Activated naive CD8-positive, alpha-beta T cell treated with anti-CD3 and anti-CD28 coated beads, Interleukin-2, amount 10 ng/mL, durations not matched to agents 7 days and 5 days (primary cell): ENCODE measurements around the gene CAMK2N1. TPM values are rescaled to one million over a fixed set of nuclear protein-coding genes. Genes with fewer than 3 reads are reported as not detected.

ENCODE experiments used
- ATAC-seq: fragments of 150-1000 bp; cut with Tn5 transposase; one replicate; pipeline ENCODE4 v1.10.0; 2021; ENCODE audit warnings: low read depth, moderate library complexity
- POLR2A ChIA-PET: fragments of 350-600 bp; sonication (Branson Sonifier 250); formaldehyde crosslinking; loops from one replicate; lab custom pipeline; 2021; ENCODE audit warnings: antibody characterized with exemption; lab: Charles Lee
- DNase-seq: peaks from one replicate; pipeline ENCODE4 v3.0.0; 2021
- H3K27ac Mint-ChIP-seq: one replicate; pipeline ENCODE4 v1.8.0; 2022; ENCODE audit warnings: mild to moderate bottlenecking, mixed read lengths
- H3K27me3 Mint-ChIP-seq: one replicate; pipeline ENCODE4 v1.8.0; 2022; ENCODE audit warnings: mild to moderate bottlenecking, moderate library complexity, mixed read lengths
- H3K36me3 Mint-ChIP-seq: one replicate; pipeline ENCODE4 v1.8.0; 2021; ENCODE audit warnings: mild to moderate bottlenecking, mixed read lengths
- H3K4me1 Mint-ChIP-seq: one replicate; pipeline ENCODE4 v1.8.0; 2021; ENCODE audit warnings: mixed read lengths
- H3K4me3 Mint-ChIP-seq: one replicate; pipeline ENCODE4 v1.8.0; 2022; ENCODE audit warnings: mild to moderate bottlenecking, moderate library complexity, mixed read lengths
- H3K9me3 Mint-ChIP-seq: one replicate; pipeline ENCODE4 v1.8.0; 2021; ENCODE audit warnings: mixed read lengths
- total RNA-seq, 2 experiments: library from RNA; stranded (reverse); gene quantifications; one replicate each; pipeline ENCODE4 v1.2.3, GENCODE V29; 2021

CAMK2N1 gene
- total RNA-seq, 2 experiments from 2014 or later: 2.8 to 3.0 TPM

GRCh38 chr1:20442920-20443625 is 42.9 kb downstream of the CAMK2N1 start:
- Mint-ChIP-seq H3K27me3 (peaks cover 11% of the 10 kb centered on the region), H3K27ac (no peak overlapping the region), H3K4me3 (no peak overlapping the region), H3K36me3 (no peaks in the 10 kb centered on the region), H3K4me1 (peaks cover 3% of the 10 kb centered on the region), H3K9me3 (no peaks in the 10 kb centered on the region)
- POLR2A ChIA-PET: no interaction called here
- no peak for ATAC-seq
- no peak for DNase-seq

- H3K27ac Mint-ChIP-seq: no peak overlapping the region
- POLR2A ChIA-PET: no interaction called here
- DNase-seq (no peak), ATAC-seq (no peak)
- no peaks in the 10 kb centered on the region for H3K36me3 Mint-ChIP-seq
- H3K9me3 Mint-ChIP-seq: no peaks in the 10 kb centered on the region
- no peak overlapping the region for H3K4me3 Mint-ChIP-seq
- no peaks in the 10 kb centered on the region for H3K4me1 Mint-ChIP-seq
- H3K27me3 Mint-ChIP-seq: peaks cover 10% of the 10 kb centered on the region
These were observed 45.2 kb downstream of the CAMK2N1 start for GRCh38 chr1:20440785-20441200.

GRCh38 chr1:20439282-20439681 is 46.7 kb downstream of the CAMK2N1 start:
- no peak for DNase-seq
- no peak for ATAC-seq

GRCh38 chr1:20437640-20438039 is 48.4 kb downstream of the CAMK2N1 start:
- ATAC-seq (no peak), DNase-seq (no peak)
- Mint-ChIP-seq H3K36me3 (no peaks in the 10 kb centered on the region), H3K4me1 (no peaks in the 10 kb centered on the region), H3K9me3 (no peaks in the 10 kb centered on the region), H3K4me3 (no peak overlapping the region), H3K27ac (no peak overlapping the region), H3K27me3 (peaks cover 12% of the 10 kb centered on the region)
- POLR2A ChIA-PET: no interaction called here

More at GRCh38 chr1:20439282-20439681, 46.7 kb downstream of the CAMK2N1 start:
- H3K4me1 Mint-ChIP-seq: no peaks in the 10 kb centered on the region
- POLR2A ChIA-PET: no interaction called here
- H3K27ac Mint-ChIP-seq: no peak overlapping the region
- no peaks in the 10 kb centered on the region for H3K9me3 Mint-ChIP-seq
- no peaks in the 10 kb centered on the region for H3K36me3 Mint-ChIP-seq
- peaks cover 14% of the 10 kb centered on the region for H3K27me3 Mint-ChIP-seq
- no peak overlapping the region for H3K4me3 Mint-ChIP-seq

DNA sequence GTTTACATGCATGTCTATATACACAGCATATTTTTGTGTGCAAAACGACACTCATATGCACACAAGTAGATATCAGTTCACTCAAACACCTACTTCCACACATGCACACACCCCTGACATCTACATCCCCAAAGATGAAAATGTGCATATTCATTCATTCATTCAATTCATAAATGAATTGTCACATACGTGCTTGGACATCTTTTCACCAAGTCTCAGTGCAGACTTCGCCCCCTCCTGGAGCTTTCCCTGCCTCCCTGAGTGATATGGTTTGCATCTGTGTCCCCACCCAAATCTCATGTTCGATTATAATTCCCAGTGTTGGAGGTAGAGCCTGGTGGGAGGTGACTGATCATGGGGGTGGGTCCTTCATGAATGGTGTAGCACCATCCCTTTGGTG is 53.1 kb downstream of the CAMK2N1 start:
- no peak for ATAC-seq
- Mint-ChIP-seq H3K4me3 (no peak overlapping the region), H3K9me3 (no peaks in the 10 kb centered on the region), H3K36me3 (no peaks in the 10 kb centered on the region), H3K4me1 (no peaks in the 10 kb centered on the region), H3K27ac (no peak overlapping the region), H3K27me3 (peaks cover 30% of the 10 kb centered on the region)
- DNase-seq: no peak
- POLR2A ChIA-PET: no interaction called here

Other genes with a start within 250 kb of the CAMK2N1 start
- gene VWA5B1, start 195.3 kb downstream of the CAMK2N1 start, total RNA-seq: not detected
- gene MUL1, start 21.9 kb upstream of the CAMK2N1 start, total RNA-seq: 10 to 100 TPM; 17.1 to 19.8 TPM
- not detected for gene FAM43B, start 66.4 kb upstream of the CAMK2N1 start, total RNA-seq
- gene CDA, start 102.9 kb upstream of the CAMK2N1 start, total RNA-seq: not detected
- 10 to 100 TPM in 1 of 2 experiments, 1 to 10 TPM in 1; 9.4 to 10.3 TPM for gene PINK1, start 147.2 kb upstream of the CAMK2N1 start, total RNA-seq
- 100 to 1,000 TPM; 131 to 134 TPM for gene DDOST, start 175.2 kb upstream of the CAMK2N1 start, total RNA-seq
- gene KIF17, start 231.8 kb upstream of the CAMK2N1 start, total RNA-seq: not detected
- gene SH2D5, start 246.5 kb upstream of the CAMK2N1 start, total RNA-seq: under 1 TPM; 0.11 to 0.14 TPM